GM21528 (cell line): ENCODE results near the gene ANO2.
"Not testable (repeated sequence)": the region's sequence is repeated elsewhere in the genome, so short reads cannot be mapped to it uniquely, and the experiment has no call there.

Experiments
- ATAC-seq: cut with Tn5 transposase; IDR thresholded peaks from one replicate; pipeline ENCODE4 v1.9.1; 2021; ENCODE audit warnings: mild to moderate bottlenecking, moderate library complexity; ENCODE audit not compliant: unreplicated experiment, low FRiP score

ANO2 gene

GRCh38 chr12:5846950-5847349 lies 98.1 kb downstream of the ANO2 start:
- no peak for ATAC-seq

- ATAC-seq: no peak
Measured at GRCh38 chr12:5840944-5841343, 104.1 kb downstream of the ANO2 start.

- no peak for ATAC-seq
Measured at GRCh38 chr12:5830111-5830510, 114.9 kb downstream of the ANO2 start.

- no peak for ATAC-seq
Measured at GRCh38 chr12:5827591-5827990, 117.5 kb downstream of the ANO2 start.

GRCh38 chr12:5825761-5826160 lies 119.3 kb downstream of the ANO2 start:
- not testable (repeated sequence) for ATAC-seq

- ATAC-seq: not testable (repeated sequence)
Measured at GRCh38 chr12:5818877-5819276, 126.2 kb downstream of the ANO2 start.

- ATAC-seq: no peak
Measured at GRCh38 chr12:5817246-5817645, 127.8 kb downstream of the ANO2 start.

GRCh38 chr12:5809586-5809985 lies 135.5 kb downstream of the ANO2 start:
- no peak for ATAC-seq

- ATAC-seq: no peak
Measured at GRCh38 chr12:5808981-5809380, 136.1 kb downstream of the ANO2 start.

- ATAC-seq: no peak
Measured at GRCh38 chr12:5807514-5808219, 137.4 kb downstream of the ANO2 start.

DNA sequence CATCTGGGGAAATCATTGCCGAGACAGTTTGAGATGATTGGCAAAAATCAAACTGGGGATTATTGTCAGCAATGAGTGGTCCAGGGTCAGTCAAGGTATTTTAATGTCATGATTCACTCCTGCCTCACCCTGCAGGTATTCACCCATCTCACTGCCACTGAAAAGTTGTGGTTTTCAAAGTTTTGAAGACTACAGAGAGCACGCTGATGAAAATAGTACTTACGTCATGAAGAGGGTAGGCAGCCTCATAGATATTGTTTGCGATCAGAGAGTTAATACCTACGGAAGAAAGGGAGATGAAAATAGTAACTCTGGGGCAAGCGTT lies 138.0 kb downstream of the ANO2 start:
- no peak for ATAC-seq

GRCh38 chr12:5806371-5807089 lies 138.5 kb downstream of the ANO2 start:
- ATAC-seq: no peak

DNA sequence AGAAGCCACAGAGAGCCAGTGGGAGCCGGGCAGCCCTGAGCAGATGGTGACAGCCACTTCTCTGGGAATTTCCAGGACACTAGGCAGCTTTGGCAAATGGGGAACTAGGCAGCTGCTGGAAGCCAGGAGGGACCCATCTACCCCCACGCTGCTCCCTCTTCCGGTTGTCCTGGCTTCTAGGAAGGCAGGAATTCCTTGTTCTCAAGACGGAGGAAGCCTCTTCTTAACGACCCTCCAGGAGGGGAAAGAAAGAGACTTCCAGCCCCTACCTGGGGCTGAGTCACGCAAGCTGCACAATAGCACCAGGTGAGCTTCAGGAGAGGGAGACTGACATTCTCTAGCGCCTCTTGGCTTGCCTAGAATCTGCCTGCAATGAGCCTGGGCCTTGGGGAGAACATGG lies 141.5 kb downstream of the ANO2 start:
- no peak for ATAC-seq

DNA sequence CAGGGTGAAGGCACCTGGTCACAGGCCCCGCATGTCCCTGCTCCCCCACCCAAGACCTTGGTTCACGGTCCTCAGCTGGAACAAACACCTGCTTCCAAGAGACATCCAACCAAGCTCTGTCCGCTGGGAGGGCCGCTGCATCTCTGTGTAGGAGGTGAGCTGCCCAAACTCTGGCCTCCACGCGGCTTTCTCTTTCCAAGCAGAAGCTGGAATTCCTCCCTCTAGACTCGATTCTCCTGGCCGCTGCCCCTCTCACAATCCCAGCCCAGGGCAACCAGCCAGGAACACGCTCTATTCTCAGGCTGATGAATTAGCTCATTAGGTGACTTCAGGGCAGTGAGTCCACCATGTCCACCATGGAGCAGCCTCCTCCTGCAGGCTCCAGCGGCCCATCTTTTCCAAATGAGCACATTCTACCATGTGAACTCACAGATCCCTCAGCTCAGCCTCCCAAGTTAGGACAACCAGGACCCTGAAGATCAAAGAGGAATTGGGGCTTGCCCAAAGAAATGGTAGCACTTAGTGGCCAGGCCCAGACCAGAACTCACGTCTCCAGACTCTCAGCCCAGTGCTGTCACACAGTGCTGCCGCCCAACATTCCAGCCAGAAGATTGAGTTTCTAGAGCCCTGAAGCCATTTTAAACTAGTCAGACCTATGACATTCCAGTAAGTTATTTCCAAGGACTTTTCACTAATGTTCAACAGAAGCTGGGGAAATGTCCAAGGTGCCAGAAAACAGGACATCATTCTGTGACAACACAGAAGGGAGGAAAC lies 146.6 kb downstream of the ANO2 start:
- no peak for ATAC-seq

DNA sequence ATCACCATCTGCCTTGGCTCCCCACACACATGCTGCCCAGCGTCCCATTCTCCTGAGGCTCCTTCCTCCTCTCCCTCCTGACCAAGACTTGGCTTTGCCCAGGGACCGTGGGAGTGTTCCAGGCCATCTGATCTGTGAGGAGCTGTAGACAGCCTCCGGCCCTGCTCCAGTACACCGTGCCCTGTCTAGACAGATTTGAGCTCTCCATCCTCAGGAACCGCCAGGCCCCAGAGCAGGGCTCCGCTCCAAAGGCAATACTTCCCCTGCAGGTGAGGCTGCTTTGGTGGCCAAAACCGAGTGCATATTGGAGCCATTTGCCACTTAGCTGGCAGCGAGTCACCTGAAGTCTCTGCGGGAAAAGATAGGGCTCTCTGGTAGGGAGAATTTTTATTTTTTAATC lies 147.4 kb downstream of the ANO2 start:
- no peak for ATAC-seq

DNA sequence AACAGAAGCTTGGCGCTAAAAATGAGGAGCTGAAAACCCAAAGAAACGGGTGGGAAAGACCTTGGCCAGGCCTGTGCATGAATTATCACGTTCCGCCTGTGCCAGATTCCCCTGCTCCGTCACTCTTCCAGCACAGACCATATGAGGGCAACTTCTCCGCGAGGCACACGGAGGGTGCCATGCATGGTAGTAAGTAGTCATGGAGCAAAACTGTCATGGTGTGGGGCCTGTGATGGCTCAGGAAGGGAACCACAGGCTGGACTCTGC lies 148.2 kb downstream of the ANO2 start:
- no peak for ATAC-seq

- ATAC-seq: no peak
Measured at GRCh38 chr12:5796171-5796958, 148.7 kb downstream of the ANO2 start.

DNA sequence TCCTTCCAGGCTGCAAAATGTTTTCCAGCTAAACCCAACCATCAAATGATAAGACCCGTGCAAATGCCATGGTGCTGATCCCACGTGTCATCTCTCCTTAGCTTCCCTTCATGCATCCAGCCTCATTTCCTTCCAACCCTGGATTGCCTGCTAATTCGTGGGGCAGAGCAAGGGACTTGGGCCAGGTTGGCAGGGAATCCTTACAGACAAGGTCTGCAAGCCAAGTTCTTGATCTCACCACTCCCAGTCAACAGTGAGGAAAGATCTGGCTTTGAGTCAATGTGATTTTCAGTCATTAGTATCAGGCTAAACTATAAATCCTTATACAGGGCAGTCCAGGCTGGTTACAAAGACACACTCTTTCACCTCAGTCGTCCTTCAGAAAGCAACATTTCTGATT lies 150.9 kb downstream of the ANO2 start:
- ATAC-seq: no peak

DNA sequence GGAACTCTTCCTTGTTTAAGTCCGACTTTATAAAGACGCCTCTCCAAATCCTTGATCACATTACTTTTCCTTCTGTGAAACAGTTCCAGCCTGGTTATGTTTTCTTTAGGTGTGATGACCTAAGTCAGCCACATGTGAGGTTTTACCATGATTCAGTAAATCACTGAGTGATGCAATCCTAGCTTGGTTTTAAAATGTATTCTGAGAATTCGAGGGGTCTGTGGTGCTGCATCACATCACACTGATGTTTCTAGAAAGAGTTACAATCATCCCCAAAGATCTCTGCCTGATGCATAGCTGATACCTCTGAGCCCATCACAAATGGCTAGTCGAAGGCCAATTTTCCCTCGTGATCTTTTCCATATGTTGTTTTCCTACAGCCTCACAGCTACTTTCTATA lies 152.7 kb downstream of the ANO2 start:
- no peak for ATAC-seq

DNA sequence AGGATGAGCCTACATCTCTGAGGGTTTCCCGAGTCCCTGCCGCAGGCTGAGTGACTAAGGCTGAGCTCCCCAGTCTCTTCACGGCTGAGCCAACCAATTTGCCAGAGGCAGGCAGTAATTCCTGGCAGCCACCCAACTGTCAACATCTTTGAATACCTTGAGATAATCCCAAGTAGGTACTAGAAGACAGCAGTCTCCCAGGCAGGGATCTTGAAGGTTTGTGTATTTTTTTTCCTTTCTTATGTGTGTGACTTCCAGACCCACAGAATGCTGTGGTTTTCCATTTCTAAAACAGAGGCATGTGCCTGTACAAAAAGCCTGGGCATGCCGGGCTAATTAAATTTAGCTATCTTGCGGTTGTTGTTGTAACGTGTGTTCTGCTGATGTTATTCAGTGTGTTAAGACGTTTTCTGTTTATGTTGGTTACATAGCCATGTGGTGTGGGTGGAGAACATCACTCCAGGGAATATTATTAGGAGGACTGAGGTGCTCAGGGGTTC lies 155.5 kb downstream of the ANO2 start:
- no peak for ATAC-seq

DNA sequence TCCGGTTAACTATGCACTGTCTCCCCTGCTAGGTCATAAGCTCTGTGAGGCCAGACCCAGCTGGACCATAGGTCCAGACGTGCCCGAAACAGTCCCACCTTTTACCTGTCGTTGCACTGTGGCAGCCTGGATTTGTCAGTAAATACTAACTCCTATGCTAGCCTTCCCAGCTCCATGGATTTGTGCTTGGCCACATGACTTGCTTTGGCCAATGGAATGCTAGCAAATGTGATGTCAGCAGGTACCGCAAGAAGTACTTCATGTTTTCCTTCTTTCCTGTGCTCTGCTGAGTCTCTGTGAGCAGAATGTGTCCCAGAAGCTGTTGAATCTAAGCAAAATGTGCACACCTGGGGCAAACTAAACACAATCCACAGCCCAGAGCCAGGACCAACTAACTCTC lies 157.2 kb downstream of the ANO2 start:
- no peak for ATAC-seq
